T-helper 1 cell treated with Interleukin-12 subunit alpha and Interleukin-12 subunit beta and Interleukin-4 antibody, amounts not matched to agents 30 μg/mL and 1 μg/mL, for 36 hours (primary cell): ENCODE data around the gene PREB.

ENCODE experiments used
- H3K27ac Mint-ChIP-seq: one replicate; pipeline ENCODE4 v1.8.0; 2021; ENCODE audit warnings: mild to moderate bottlenecking, mixed read lengths
- H3K27me3 Mint-ChIP-seq: one replicate; pipeline ENCODE4 v1.8.0; 2021; ENCODE audit warnings: low read depth, mixed read lengths
- H3K36me3 Mint-ChIP-seq: one replicate; pipeline ENCODE4 v1.8.0; 2021; ENCODE audit warnings: low read depth, mixed read lengths
- H3K4me1 Mint-ChIP-seq: one replicate; pipeline ENCODE4 v1.8.0; 2021; ENCODE audit warnings: low read depth, mixed read lengths
- H3K4me3 Mint-ChIP-seq: one replicate; pipeline ENCODE4 v1.8.0; 2021; ENCODE audit warnings: mild to moderate bottlenecking, moderate library complexity, mixed read lengths
- H3K9me3 Mint-ChIP-seq: one replicate; pipeline ENCODE4 v1.8.0; 2021; ENCODE audit warnings: mixed read lengths

Gene PREB

DNA sequence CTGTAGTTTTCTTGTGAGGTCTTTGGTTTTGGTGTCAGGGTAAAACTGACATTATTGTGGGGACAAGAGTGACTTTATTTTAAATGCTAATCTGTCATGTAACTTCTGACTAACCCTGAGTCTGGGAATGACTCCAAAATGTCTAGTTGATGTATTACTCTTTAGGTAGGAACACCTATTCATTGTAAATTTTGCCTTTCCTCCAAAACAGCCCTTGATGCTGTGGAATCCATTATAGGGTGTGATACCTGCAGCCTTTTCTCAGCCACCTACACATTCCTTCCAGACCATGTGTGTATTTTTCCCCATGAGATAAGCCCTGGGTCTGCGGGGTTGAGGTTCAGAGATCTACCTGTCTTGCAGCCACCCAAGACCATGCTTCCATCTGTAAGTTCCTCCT is 8.8 kb upstream of the PREB start:
- Mint-ChIP-seq H3K27me3 (peaks cover 29% of the 10 kb centered on the region), H3K27ac (no peak overlapping the region), H3K4me1 (no peaks in the 10 kb centered on the region), H3K9me3 (no peaks in the 10 kb centered on the region), H3K36me3 (no peaks in the 10 kb centered on the region), H3K4me3 (no peak overlapping the region)

GRCh38 chr2:27139310-27139709 is 4.9 kb upstream of the PREB start, which contains the start of gene PRR30:
TSS of gene PRR30 (minus strand) at chr2:27139410. CDS start at chr2:27138329, 1,081 bp downstream.
- no peak within 1 kb of the TSS for H3K4me3 Mint-ChIP-seq
- H3K36me3 Mint-ChIP-seq, result peaks cover 2% of the 10 kb centered on the region
- H3K27ac Mint-ChIP-seq, result no peak within 1 kb of the TSS
- no peaks in the 10 kb centered on the region for H3K4me1 Mint-ChIP-seq
- peaks cover 29% of the 10 kb centered on the region for H3K27me3 Mint-ChIP-seq
- no peaks in the 10 kb centered on the region for H3K9me3 Mint-ChIP-seq

- H3K36me3 Mint-ChIP-seq, result peaks cover 6% of the 10 kb centered on the region
Observed at GRCh38 chr2:27138111-27138510, 3.7 kb upstream of the PREB start.

DNA sequence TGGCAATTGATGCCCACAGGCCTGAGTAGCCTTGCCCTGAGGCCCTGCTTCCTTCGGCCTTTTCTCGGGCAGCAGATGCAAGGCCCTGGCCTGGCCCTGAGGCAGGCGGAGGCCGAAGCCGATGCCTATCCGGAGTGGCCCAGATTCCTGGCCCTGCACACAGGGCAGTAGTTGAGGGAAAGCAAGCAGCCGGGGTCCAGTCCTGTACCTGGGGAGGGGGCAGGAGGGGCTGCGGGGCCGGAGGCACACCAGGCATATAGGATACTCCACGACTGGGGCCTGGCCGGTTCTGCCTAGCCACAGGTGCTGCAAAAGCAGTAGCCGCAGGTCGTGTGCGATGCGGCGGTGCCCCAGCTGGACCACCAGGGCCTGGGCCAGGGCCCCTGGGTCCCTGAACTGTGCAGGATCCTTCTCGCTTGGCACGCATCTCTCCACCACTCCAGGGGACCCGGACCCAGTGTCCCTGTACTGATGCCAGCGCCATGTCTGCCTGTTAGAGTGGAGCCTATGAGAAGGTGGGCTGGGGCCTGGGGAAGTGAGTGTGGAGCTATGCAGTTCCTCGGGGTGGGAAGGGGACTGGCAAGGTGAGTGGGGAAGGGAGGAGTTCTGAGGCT is 3.0 kb upstream of the PREB start:
- Mint-ChIP-seq H3K36me3 (peaks cover 10% of the 10 kb centered on the region), H3K4me1 (peaks cover 13% of the 10 kb centered on the region), H3K9me3 (no peaks in the 10 kb centered on the region), H3K27ac (no peak overlapping the region), H3K27me3 (peaks cover 12% of the 10 kb centered on the region), H3K4me3 (no peak overlapping the region)

More at GRCh38 chr2:27138111-27138510, 3.7 kb upstream of the PREB start:
- Mint-ChIP-seq H3K4me3 (no peak overlapping the region), H3K4me1 (peaks cover 6% of the 10 kb centered on the region), H3K27me3 (peaks cover 17% of the 10 kb centered on the region), H3K9me3 (no peaks in the 10 kb centered on the region), H3K27ac (no peak overlapping the region)

GRCh38 chr2:27136751-27137150 is 2.3 kb upstream of the PREB start:
- Mint-ChIP-seq H3K4me1 (peaks cover 14% of the 10 kb centered on the region), H3K27ac (no peak overlapping the region), H3K4me3 (no peak overlapping the region), H3K9me3 (no peaks in the 10 kb centered on the region), H3K36me3 (peaks cover 11% of the 10 kb centered on the region), H3K27me3 (peaks cover 12% of the 10 kb centered on the region)

GRCh38 chr2:27135478-27135955 is 1.1 kb upstream of the PREB start:
- peaks cover 12% of the 10 kb centered on the region for H3K27me3 Mint-ChIP-seq
- peaks cover 14% of the 10 kb centered on the region for H3K4me1 Mint-ChIP-seq
- peak overlapping the region; percentile 59 for H3K27ac Mint-ChIP-seq

GRCh38 chr2:27134781-27135477 is 493 bp upstream of the PREB start:
- peaks cover 12% of the 10 kb centered on the region for H3K27me3 Mint-ChIP-seq
- H3K27ac Mint-ChIP-seq, result peak overlapping the region; percentile 98
- peak overlapping the region; percentile 97 for H3K4me3 Mint-ChIP-seq
- peaks cover 28% of the 10 kb centered on the region for H3K36me3 Mint-ChIP-seq
- peaks cover 14% of the 10 kb centered on the region for H3K4me1 Mint-ChIP-seq
- H3K9me3 Mint-ChIP-seq, result no peaks in the 10 kb centered on the region

More at GRCh38 chr2:27135478-27135955, 1.1 kb upstream of the PREB start:
- no peaks in the 10 kb centered on the region for H3K9me3 Mint-ChIP-seq
- H3K4me3 Mint-ChIP-seq, result peak overlapping the region; percentile 97
- peaks cover 22% of the 10 kb centered on the region for H3K36me3 Mint-ChIP-seq

DNA sequence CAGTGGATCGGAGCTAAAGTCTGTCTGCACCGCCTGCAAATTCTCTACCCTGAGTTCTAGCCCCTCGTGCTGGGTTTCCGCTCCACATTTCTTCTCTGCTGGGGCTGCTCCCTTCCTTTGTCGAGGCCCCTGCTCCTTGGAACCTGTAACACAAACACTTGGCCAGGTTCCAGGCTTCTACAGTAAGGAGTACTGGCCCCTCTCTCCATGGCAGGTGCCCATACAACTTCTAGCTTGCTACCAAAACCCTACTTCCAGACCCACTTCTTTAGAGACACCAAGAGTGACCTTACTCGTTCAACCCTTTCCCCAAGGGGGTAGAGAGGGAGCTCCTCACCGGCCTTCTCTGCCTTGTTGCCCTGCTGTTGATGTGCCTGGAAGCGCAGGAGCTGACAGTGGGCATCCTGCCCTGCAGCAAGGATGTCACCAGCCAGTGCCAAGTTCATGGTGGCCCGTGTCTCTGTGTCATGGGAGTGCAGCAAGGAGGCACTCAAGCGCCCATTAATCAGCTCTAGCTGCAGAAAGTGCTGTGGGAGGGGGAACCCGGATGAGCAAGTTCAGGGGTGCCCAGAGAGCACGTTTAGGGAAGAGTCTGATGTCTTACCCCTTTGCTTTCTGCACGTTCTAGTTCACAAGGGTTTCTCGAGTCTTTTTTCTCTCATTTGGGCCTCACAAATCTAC is 1.1 kb downstream of the PREB start:
- Mint-ChIP-seq H3K4me1 (peaks cover 14% of the 10 kb centered on the region), H3K4me3 (peak overlapping the region; percentile 97), H3K27me3 (peaks cover 4% of the 10 kb centered on the region), H3K9me3 (no peaks in the 10 kb centered on the region), H3K27ac (peak overlapping the region; percentile 64), H3K36me3 (peaks cover 34% of the 10 kb centered on the region)

- Mint-ChIP-seq H3K27ac (peak overlapping the region; percentile 36), H3K27me3 (no peaks in the 10 kb centered on the region), H3K9me3 (no peaks in the 10 kb centered on the region), H3K4me1 (peaks cover 14% of the 10 kb centered on the region), H3K4me3 (no peak overlapping the region), H3K36me3 (peaks cover 34% of the 10 kb centered on the region)
Observed at GRCh38 chr2:27131429-27131828, 3.0 kb downstream of the PREB start.

DNA sequence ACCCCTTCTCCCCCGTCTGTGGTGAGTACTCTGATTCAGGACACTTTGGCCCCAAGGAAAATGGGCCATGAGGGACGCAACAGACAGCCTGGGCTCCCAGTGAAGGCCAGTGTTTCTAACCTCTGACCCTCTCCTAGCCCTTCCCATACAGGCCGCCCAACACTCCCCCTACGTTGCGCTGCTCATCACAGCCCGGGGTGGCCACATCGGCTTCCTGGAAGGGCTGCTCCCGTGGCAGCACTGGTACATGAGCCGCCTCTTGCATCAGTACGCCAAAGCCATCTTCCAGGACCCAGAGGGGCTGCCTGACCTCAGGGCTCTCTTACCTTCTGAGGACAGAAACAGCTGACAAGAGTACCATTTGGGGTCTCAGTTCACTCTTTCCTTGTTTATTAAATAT is 4.0 kb downstream of the PREB start:
- peaks cover 34% of the 10 kb centered on the region for H3K36me3 Mint-ChIP-seq
- H3K4me1 Mint-ChIP-seq, result peaks cover 14% of the 10 kb centered on the region
- H3K27ac Mint-ChIP-seq, result no peak overlapping the region
- H3K9me3 Mint-ChIP-seq, result no peaks in the 10 kb centered on the region
- no peaks in the 10 kb centered on the region for H3K27me3 Mint-ChIP-seq
- H3K4me3 Mint-ChIP-seq, result no peak overlapping the region

DNA sequence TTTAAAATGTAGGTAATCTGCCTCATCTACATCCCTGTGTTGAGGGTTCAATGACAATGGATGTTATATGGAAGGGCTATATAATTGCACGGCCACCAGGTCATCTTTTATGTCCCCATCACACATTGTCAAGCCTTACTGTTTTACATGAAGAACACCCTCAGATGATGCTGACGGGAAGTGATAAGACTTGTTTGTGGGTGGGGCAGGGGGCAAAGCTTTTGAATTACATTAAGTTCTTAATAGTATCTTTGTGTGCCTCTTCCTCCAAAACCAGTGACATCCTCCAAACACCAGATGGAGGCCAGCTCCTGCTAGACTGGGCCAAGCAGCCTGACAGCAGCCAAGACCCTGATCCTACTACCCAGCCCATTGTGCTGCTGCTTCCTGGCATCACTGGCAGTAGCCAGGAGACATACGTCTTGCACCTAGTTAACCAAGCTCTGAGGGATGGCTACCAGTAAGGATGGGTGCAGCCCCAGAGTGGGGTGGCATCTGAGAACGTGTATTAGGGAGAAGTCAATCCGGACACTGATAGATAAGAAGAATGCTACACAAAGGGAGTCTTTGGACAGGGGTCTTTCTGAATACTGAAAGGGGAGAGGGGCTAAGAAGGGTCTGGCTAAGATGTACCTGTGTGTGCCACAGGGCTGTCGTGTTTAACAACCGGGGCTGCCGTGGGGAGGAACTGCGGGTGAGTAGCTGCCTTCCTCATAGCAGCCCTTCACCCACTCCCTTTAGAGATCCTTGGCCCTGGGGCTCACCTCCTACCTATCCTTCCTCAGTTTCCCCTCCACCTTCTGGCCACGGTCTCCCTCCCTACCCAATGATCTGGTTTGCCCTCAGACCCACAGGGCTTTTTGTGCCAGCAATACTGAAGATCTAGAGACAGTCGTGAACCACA is 5.5 kb downstream of the PREB start:
- Mint-ChIP-seq H3K9me3 (no peaks in the 10 kb centered on the region), H3K27ac (peak overlapping the region; percentile 29), H3K4me3 (no peak overlapping the region), H3K27me3 (no peaks in the 10 kb centered on the region), H3K36me3 (peaks cover 32% of the 10 kb centered on the region), H3K4me1 (peaks cover 15% of the 10 kb centered on the region)

DNA sequence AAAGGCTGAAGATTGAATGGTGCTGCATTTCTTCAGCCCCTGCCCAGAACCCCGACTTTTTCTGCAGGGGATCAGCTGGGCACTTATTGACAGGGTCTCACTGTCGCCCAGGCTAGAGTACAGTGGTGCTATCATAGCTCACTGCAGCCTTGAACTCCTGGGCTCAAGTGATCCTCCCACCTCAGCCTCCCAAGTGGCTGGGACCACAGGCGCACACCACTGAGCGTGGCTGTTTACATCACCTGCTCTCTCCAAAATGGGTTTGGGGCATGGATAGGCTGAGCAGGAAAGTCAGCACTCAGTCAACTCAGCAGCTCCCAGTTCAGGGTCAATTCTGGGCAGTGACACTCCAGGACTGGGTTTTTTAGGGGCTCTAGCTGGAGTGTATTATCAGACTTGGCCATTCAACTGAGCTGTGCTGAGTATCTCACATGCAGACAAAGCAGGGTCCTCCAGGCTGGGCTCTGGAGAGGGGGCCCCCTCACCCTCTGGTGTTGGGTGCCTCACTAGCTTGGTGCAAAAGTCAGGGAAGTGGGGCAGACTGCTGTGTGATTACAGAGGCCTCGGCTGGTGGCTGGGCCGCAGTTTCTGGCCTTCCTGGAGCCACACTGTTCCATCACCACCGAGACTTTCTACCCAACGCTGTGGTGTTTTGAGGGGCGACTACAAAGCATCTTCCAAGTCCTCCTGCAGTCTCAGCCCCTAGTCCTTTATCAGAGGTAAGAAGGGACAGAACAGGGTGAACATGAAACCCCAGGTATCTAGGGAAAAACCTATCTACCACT is 6.4 kb downstream of the PREB start:
- no peaks in the 10 kb centered on the region for H3K9me3 Mint-ChIP-seq
- no peak overlapping the region for H3K27ac Mint-ChIP-seq
- peaks cover 13% of the 10 kb centered on the region for H3K4me1 Mint-ChIP-seq
- peaks cover 28% of the 10 kb centered on the region for H3K36me3 Mint-ChIP-seq
- peaks cover 3% of the 10 kb centered on the region for H3K27me3 Mint-ChIP-seq
- H3K4me3 Mint-ChIP-seq, result no peak overlapping the region

GRCh38 chr2:27126252-27126710 is 8.2 kb downstream of the PREB start:
- H3K9me3 Mint-ChIP-seq, result no peaks in the 10 kb centered on the region
- no peak overlapping the region for H3K4me3 Mint-ChIP-seq
- peaks cover 21% of the 10 kb centered on the region for H3K27me3 Mint-ChIP-seq
- no peak overlapping the region for H3K27ac Mint-ChIP-seq
- peaks cover 7% of the 10 kb centered on the region for H3K4me1 Mint-ChIP-seq
- H3K36me3 Mint-ChIP-seq, result peaks cover 20% of the 10 kb centered on the region
